K562 (cell line): ENCODE data around the gene LY6G6C. TPM values are rescaled to one million over a fixed set of nuclear protein-coding genes. Genes with fewer than 3 reads are reported as not detected.

Source experiments
- DNMT1 ChIP-seq: fragments of 450-650 bp; IDR thresholded peaks from 2 replicates; pipeline ENCODE4 v1.6.1; 2016; ENCODE audit warnings: antibody characterized with exemption, mild to moderate bottlenecking
- ERF ChIP-seq: fragments of 450-650 bp; formaldehyde crosslinking; IDR thresholded peaks from 2 replicates; pipeline ENCODE4 v1.4.0; 2020; ENCODE audit warnings: mild to moderate bottlenecking, mixed read lengths
- GATA2 ChIP-seq: sonication (generic); formaldehyde crosslinking; IDR thresholded peaks from 2 replicates; pipeline ENCODE4 v1.4.0; 2020; ENCODE audit warnings: mild to moderate bottlenecking, missing genetic modification reagents
- HNRNPL ChIP-seq: fragments of 200-400 bp; formaldehyde crosslinking; IDR thresholded peaks from 2 replicates; pipeline ENCODE4 v1.6.1; 2017; ENCODE audit warnings: low read depth, mild to moderate bottlenecking, low read length
- KHSRP ChIP-seq: fragments of 450-650 bp; IDR thresholded peaks from 2 replicates; pipeline ENCODE4 v1.6.1; 2017
- KLF1 ChIP-seq: fragments of 450-650 bp; IDR thresholded peaks from 2 replicates; pipeline ENCODE4 v1.6.1; 2016; ENCODE audit warnings: missing genetic modification characterization, missing compliant biosample characterization
- KLF13 ChIP-seq: fragments of 450-650 bp; IDR thresholded peaks from 2 replicates; pipeline ENCODE4 v1.6.1; 2016; ENCODE audit warnings: missing genetic modification characterization, low read depth, mild to moderate bottlenecking, missing compliant biosample characterization, moderate library complexity, borderline replicate concordance
- PRMT5 ChIP-seq: sonication (generic); formaldehyde crosslinking; IDR thresholded peaks from 2 replicates; pipeline ENCODE4 v1.5.0; 2020; ENCODE audit warnings: missing genetic modification reagents
- RHOXF2B ChIP-seq: fragments of 250-450 bp; sonication (Bioruptor Pico); conservative IDR thresholded peaks from 2 replicates; pipeline ENCODE4 v1.5.1; 2021
- SMARCA4 ChIP-seq: fragments of 450-650 bp; IDR thresholded peaks from 2 replicates; pipeline ENCODE4 v1.6.1; 2016
- SMARCC2 ChIP-seq: fragments of 450-650 bp; IDR thresholded peaks from 2 replicates; pipeline ENCODE4 v1.6.1; 2017; ENCODE audit warnings: antibody characterized with exemption, moderate library complexity, mild to moderate bottlenecking, low read depth
- SRSF3 ChIP-seq: fragments of 200-400 bp; formaldehyde crosslinking; IDR thresholded peaks from 2 replicates; pipeline ENCODE4 v1.6.1; 2016; ENCODE audit warnings: mild to moderate bottlenecking, low read length, moderate library complexity; ENCODE audit not compliant: insufficient read depth
- SUPT5H ChIP-seq: fragments of 450-650 bp; IDR thresholded peaks from 2 replicates; pipeline ENCODE4 v1.6.1; 2016
- TBP ChIP-seq: optimal IDR thresholded peaks from 2 replicates; pipeline ENCODE3; 2011; ENCODE audit warnings: low read depth, low read length, improper control_type of control experiment
- ZNF282 ChIP-seq: sonication (generic); formaldehyde crosslinking; IDR thresholded peaks from 2 replicates; pipeline ENCODE4 v1.8.1; 2023; ENCODE audit warnings: missing genetic modification reagents
- ZNF507 ChIP-seq: conservative IDR thresholded peaks from 2 replicates; pipeline ENCODE4 v1.6.1; 2017; ENCODE audit warnings: missing genetic modification characterization, missing compliant biosample characterization
- ZNF76 ChIP-seq: fragments of 250-450 bp; sonication (Bioruptor Pico); IDR thresholded peaks from 2 replicates; pipeline ENCODE4 v1.4.0; 2020; ENCODE audit warnings: mild to moderate bottlenecking, moderate library complexity, borderline replicate concordance
- ZNF764 ChIP-seq: fragments of 250-450 bp; sonication (Bioruptor Pico); IDR thresholded peaks from 2 replicates; pipeline ENCODE4 v1.4.0; 2020; ENCODE audit warnings: low read depth, mild to moderate bottlenecking, moderate library complexity
- polyA plus RNA-seq, 8 experiments: library from polyadenylated mRNA; depleted of rRNA in 4 of 8; stranded (reverse) in 5 of 8; unstranded in 3 of 8; fragments of >200 nt; fragmentation: Nextera tagmentation in 2 of 8; fragmentation: Illumina TruSeq in 1 of 8; extraction: Ambion mirVana in 2 of 8; extraction: Trizol in 1 of 8; gene quantifications; 2 replicates each; pipeline versions ENCODE4 v1.2.1 to v1.2.3, GENCODE V29; 2011 to 2014; ENCODE audit warnings: inconsistent platforms in 1 of 8, missing spikeins in 1 of 8
- total RNA-seq, 7 experiments: library from RNA; depleted of rRNA in 6 of 7; stranded (reverse); fragments of >200 nt in 6 of 7; fragmentation: Illumina TruSeq in 2 of 7; extraction: Trizol in 2 of 7; gene quantifications; 2 replicates each; pipeline versions ENCODE4 v1.2.1 to v1.2.3, GENCODE V29; 2011 to 2021; ENCODE audit warnings: low replicate concordance in 1 of 7
- TF ChIP-seq, protein P1 (sequence below): fragments of 450-650 bp; conservative IDR thresholded peaks from 2 replicates; pipeline ENCODE4 v1.6.1; 2016; ENCODE audit warnings: missing genetic modification characterization, low read depth, mild to moderate bottlenecking, control low read depth, missing compliant biosample characterization
- TF ChIP-seq, protein P2 (sequence below): fragments of 450-650 bp; IDR thresholded peaks from 2 replicates; pipeline ENCODE4 v1.6.1; 2017; ENCODE audit warnings: antibody characterized with exemption
- TF ChIP-seq, protein P3 (sequence below): sonication (generic); IDR thresholded peaks from 2 replicates; pipeline ENCODE4 v1.6.1; 2016
- TF ChIP-seq, protein P4 (sequence below): sonication (generic); formaldehyde crosslinking; IDR thresholded peaks from 2 replicates; pipeline ENCODE4 v1.9.0; 2022; ENCODE audit warnings: mild to moderate bottlenecking, missing genetic modification reagents
- TF ChIP-seq, protein P5 (sequence below): fragments of 250-450 bp; sonication (Bioruptor Pico); IDR thresholded peaks from 2 replicates; pipeline ENCODE4 v1.8.0; 2022; ENCODE audit warnings: moderate library complexity, mild to moderate bottlenecking, inconsistent platforms

The LY6G6C gene
- total and polyA plus RNA-seq, 9 of the 15 experiments (the other 6 are each of a cell fraction or from before 2014, with no cell fraction given): 0.06 to 0.20 TPM; not detected in 7

DNA sequence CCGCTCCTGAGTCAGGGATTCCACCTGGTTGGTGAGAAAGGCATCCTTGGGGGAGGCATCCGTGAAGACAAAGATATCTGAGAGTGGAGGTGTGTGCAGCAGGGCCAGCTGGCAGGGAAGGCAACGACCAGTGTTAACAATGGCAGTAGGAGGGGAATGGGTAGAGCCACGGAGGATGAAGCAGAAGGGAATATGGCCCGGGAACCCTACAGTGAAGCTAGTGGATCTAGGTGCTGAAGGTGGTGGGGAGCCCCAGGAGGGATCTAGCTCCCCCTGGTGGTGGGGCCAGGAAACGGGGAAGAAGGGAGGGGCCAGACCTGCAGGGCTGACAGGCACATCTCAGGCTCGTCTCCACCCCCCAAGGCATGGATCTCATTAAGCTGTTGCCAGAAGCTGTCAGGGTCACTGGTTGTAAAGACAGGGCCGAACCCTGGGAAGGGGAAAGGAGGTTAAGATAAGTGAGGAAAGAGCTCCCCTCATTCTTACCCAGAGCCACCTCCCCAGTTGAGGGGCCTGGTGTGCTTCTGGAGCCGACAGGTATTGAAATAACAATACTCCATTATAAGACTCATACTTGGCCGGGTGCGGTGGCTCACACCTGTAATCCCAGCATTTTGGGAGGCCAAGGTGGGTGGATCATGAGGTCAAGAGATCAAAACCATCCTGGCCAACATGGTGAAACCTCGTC, 48.3 kb upstream of the LY6G6C start (continued):
- TF ChIP-seq, protein P1, sequence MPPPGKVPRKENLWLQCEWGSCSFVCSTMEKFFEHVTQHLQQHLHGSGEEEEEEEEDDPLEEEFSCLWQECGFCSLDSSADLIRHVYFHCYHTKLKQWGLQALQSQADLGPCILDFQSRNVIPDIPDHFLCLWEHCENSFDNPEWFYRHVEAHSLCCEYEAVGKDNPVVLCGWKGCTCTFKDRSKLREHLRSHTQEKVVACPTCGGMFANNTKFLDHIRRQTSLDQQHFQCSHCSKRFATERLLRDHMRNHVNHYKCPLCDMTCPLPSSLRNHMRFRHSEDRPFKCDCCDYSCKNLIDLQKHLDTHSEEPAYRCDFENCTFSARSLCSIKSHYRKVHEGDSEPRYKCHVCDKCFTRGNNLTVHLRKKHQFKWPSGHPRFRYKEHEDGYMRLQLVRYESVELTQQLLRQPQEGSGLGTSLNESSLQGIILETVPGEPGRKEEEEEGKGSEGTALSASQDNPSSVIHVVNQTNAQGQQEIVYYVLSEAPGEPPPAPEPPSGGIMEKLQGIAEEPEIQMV (tag): peak; percentile 73; the same call in 1 of the 2 replicates
- TF ChIP-seq ZNF282 (CRISPR knock-in tag): no peak
- TF ChIP-seq ZNF507 (tag): no peak
- TF ChIP-seq SMARCA4: peak; percentile 59; the same call in 1 of the 2 replicates
- peak; percentile 79 for TF ChIP-seq KLF13
- TF ChIP-seq ERF: 0 out of 2 replicates have a peak, but pooled peaks have one; percentile 8
- TF ChIP-seq, protein P2, sequence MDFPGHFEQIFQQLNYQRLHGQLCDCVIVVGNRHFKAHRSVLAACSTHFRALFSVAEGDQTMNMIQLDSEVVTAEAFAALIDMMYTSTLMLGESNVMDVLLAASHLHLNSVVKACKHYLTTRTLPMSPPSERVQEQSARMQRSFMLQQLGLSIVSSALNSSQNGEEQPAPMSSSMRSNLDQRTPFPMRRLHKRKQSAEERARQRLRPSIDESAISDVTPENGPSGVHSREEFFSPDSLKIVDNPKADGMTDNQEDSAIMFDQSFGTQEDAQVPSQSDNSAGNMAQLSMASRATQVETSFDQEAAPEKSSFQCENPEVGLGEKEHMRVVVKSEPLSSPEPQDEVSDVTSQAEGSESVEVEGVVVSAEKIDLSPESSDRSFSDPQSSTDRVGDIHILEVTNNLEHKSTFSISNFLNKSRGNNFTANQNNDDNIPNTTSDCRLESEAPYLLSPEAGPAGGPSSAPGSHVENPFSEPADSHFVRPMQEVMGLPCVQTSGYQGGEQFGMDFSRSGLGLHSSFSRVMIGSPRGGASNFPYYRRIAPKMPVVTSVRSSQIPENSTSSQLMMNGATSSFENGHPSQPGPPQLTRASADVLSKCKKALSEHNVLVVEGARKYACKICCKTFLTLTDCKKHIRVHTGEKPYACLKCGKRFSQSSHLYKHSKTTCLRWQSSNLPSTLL: no peak
- no peak for TF ChIP-seq RHOXF2B (CRISPR knock-in tag)
- TF ChIP-seq SRSF3: no peak
- TF ChIP-seq GATA2 (CRISPR knock-in tag): no peak
- TF ChIP-seq TBP: peak; percentile 55
- TF ChIP-seq, protein P3, sequence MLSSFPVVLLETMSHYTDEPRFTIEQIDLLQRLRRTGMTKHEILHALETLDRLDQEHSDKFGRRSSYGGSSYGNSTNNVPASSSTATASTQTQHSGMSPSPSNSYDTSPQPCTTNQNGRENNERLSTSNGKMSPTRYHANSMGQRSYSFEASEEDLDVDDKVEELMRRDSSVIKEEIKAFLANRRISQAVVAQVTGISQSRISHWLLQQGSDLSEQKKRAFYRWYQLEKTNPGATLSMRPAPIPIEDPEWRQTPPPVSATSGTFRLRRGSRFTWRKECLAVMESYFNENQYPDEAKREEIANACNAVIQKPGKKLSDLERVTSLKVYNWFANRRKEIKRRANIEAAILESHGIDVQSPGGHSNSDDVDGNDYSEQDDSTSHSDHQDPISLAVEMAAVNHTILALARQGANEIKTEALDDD: peak; percentile 48; the same call in 1 of the 2 replicates
- TF ChIP-seq SMARCC2: no peak
- no peak for TF ChIP-seq ZNF76 (CRISPR knock-in tag)
- peak; percentile 76; the same call in 1 of the 2 replicates for TF ChIP-seq KLF1 (tag)
- TF ChIP-seq, protein P4, sequence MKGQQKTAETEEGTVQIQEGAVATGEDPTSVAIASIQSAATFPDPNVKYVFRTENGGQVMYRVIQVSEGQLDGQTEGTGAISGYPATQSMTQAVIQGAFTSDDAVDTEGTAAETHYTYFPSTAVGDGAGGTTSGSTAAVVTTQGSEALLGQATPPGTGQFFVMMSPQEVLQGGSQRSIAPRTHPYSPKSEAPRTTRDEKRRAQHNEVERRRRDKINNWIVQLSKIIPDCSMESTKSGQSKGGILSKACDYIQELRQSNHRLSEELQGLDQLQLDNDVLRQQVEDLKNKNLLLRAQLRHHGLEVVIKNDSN (CRISPR knock-in tag): no peak
- TF ChIP-seq HNRNPL: no peak
- TF ChIP-seq PRMT5: no peak
- TF ChIP-seq ZNF764 (CRISPR knock-in tag): no peak
- peak; percentile 98; the same call in 1 of the 2 replicates for TF ChIP-seq DNMT1
- no peak for TF ChIP-seq SUPT5H
- TF ChIP-seq, protein P5, sequence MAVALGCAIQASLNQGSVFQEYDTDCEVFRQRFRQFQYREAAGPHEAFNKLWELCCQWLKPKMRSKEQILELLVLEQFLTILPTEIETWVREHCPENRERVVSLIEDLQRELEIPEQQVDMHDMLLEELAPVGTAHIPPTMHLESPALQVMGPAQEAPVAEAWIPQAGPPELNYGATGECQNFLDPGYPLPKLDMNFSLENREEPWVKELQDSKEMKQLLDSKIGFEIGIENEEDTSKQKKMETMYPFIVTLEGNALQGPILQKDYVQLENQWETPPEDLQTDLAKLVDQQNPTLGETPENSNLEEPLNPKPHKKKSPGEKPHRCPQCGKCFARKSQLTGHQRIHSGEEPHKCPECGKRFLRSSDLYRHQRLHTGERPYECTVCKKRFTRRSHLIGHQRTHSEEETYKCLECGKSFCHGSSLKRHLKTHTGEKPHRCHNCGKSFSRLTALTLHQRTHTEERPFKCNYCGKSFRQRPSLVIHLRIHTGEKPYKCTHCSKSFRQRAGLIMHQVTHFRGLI (CRISPR knock-in tag): no peak
- no peak for TF ChIP-seq KHSRP
